DMS79 (cell line): ENCODE measurements around the gene ARHGEF40.

Experiments used
- DNase-seq: peaks from one replicate; lab custom pipeline; 2025; lab: John Stamatoyannopoulos, UW

ARHGEF40 gene

GRCh38 chr14:21059842-21060613 is 10.1 kb upstream of the ARHGEF40 start:
- no peak for DNase-seq

GRCh38 chr14:21060614-21061346 is 9.3 kb upstream of the ARHGEF40 start:
- no peak for DNase-seq

GRCh38 chr14:21061347-21061668 is 8.8 kb upstream of the ARHGEF40 start:
- no peak for DNase-seq

GRCh38 chr14:21063479-21063878 is 6.6 kb upstream of the ARHGEF40 start:
- DNase-seq = no peak

GRCh38 chr14:21066882-21067502 is 3.1 kb upstream of the ARHGEF40 start:
- peak; percentile 21 for DNase-seq

GRCh38 chr14:21068521-21069387 is 1.4 kb upstream of the ARHGEF40 start:
- peak; percentile 83 for DNase-seq

- DNase-seq = peak; percentile 70
These were observed 569 bp upstream of the ARHGEF40 start for GRCh38 chr14:21069388-21070082.

GRCh38 chr14:21070610-21071224 is 613 bp downstream of the ARHGEF40 start:
- DNase-seq = peak; percentile 62

- peak; percentile 81 for DNase-seq
These were observed 1.3 kb downstream of the ARHGEF40 start for GRCh38 chr14:21071225-21072030.

- DNase-seq = no peak
These were observed 1.9 kb downstream of the ARHGEF40 start for GRCh38 chr14:21072031-21072473.

- DNase-seq = no peak
These were observed 2.8 kb downstream of the ARHGEF40 start for GRCh38 chr14:21072781-21073339.

GRCh38 chr14:21073921-21074320 is 3.8 kb downstream of the ARHGEF40 start:
- no peak for DNase-seq

- no peak for DNase-seq
These were observed 4.5 kb downstream of the ARHGEF40 start for GRCh38 chr14:21074398-21075272.

- no peak for DNase-seq
These were observed 5.8 kb downstream of the ARHGEF40 start for GRCh38 chr14:21075719-21076437.

GRCh38 chr14:21077672-21078071 is 7.6 kb downstream of the ARHGEF40 start:
- DNase-seq = no peak

- no peak for DNase-seq
These were observed 8.2 kb downstream of the ARHGEF40 start for GRCh38 chr14:21078287-21078686.

GRCh38 chr14:21078726-21079125 is 8.6 kb downstream of the ARHGEF40 start:
- no peak for DNase-seq

- no peak for DNase-seq
These were observed 11.5 kb downstream of the ARHGEF40 start for GRCh38 chr14:21081521-21082142.
